Smooth muscle cell (in vitro differentiated cells): Measurements from ENCODE around the gene ARHGEF38. TPM values are rescaled to one million over a fixed set of nuclear protein-coding genes. Genes with fewer than 3 reads are reported as not detected.

Source experiments
- DNase-seq: peaks from one replicate; lab custom pipeline; 2025; ENCODE audit not compliant: unreplicated experiment; lab: John Stamatoyannopoulos, UW
- H2AFZ ChIP-seq: fragments of 200-600 bp; sonication (generic); 2 replicates; pipeline ENCODE4 v1.6.0; 2016; ENCODE audit warnings: antibody characterized with exemption, low read depth, mild to moderate bottlenecking
- H3F3A ChIP-seq: fragments of 200-600 bp; sonication (generic); 2 replicates; pipeline ENCODE4 v1.6.0; 2017; ENCODE audit warnings: antibody characterized with exemption, low read depth
- H3K27ac ChIP-seq: fragments of 200-600 bp; sonication (generic); 2 replicates; pipeline ENCODE4 v1.5.1; 2016; ENCODE audit warnings: low read depth, mild to moderate bottlenecking
- H3K27me3 ChIP-seq: fragments of 200-600 bp; sonication (generic); 2 replicates; pipeline ENCODE4 v1.6.1; 2016; ENCODE audit warnings: low read depth, mild to moderate bottlenecking
- H3K36me3 ChIP-seq: fragments of 200-600 bp; sonication (generic); 2 replicates; pipeline ENCODE4 v1.5.1; 2016; ENCODE audit warnings: low read depth
- H3K4me1 ChIP-seq: fragments of 200-600 bp; sonication (generic); 2 replicates; pipeline ENCODE4 v1.5.1; 2016; ENCODE audit warnings: low read depth
- H3K4me2 ChIP-seq: fragments of 200-600 bp; sonication (generic); 2 replicates; pipeline ENCODE4 v1.6.0; 2016; ENCODE audit warnings: mild to moderate bottlenecking
- H3K4me3 ChIP-seq: fragments of 200-600 bp; sonication (generic); 2 replicates; pipeline ENCODE4 v1.5.1; 2016; ENCODE audit warnings: mild to moderate bottlenecking
- H3K79me2 ChIP-seq: fragments of 200-600 bp; sonication (generic); 2 replicates; pipeline ENCODE4 v1.6.0; 2016; ENCODE audit warnings: low read depth, mild to moderate bottlenecking
- H3K9ac ChIP-seq: fragments of 200-600 bp; sonication (generic); 2 replicates; pipeline ENCODE4 v1.6.0; 2016; ENCODE audit warnings: low read depth
- H3K9me3 ChIP-seq: fragments of 200-600 bp; sonication (generic); replicated peaks from 2 replicates; pipeline ENCODE4 v1.5.1; 2016; ENCODE audit warnings: low read depth
- H4K20me1 ChIP-seq: fragments of 200-600 bp; sonication (generic); 2 replicates; pipeline ENCODE4 v1.6.0; 2016; ENCODE audit warnings: low read depth
- CTCF ChIP-seq: fragments of 200-600 bp; sonication (generic); IDR thresholded peaks from 2 replicates; pipeline ENCODE4 v1.5.1; 2017; ENCODE audit warnings: borderline replicate concordance, mild to moderate bottlenecking, antibody characterized with exemption; ENCODE audit not compliant: insufficient read depth, poor library complexity, severe bottlenecking
- WGBS: methylation state at CpG from one replicate; pipeline ENCODE4 v1.1.7; 2016; ENCODE audit warnings: low lambda C conversion rate; 5-methylcytosine and 5-hydroxymethylcytosine counted together
- polyA plus RNA-seq: library from polyadenylated mRNA; unstranded; fragments of >200 nt; fragmentation: Nextera tagmentation; extraction: Ambion mirVana; gene quantifications from 2 replicates; pipeline ENCODE4 v1.2.1, GENCODE V29; 2016
- total RNA-seq: library from RNA; depleted of rRNA; stranded (reverse); fragments of >200 nt; gene quantifications from 2 replicates; pipeline ENCODE4 v1.2.3, GENCODE V29; 2014

ARHGEF38 gene
- total RNA-seq = not detected in 2 replicates
- polyA plus RNA-seq = 0.24 and 0.25 TPM in 2 replicates

- WGBS = 38% methylated on average over 11 of the region's 11 CpGs
- H3K27me3 ChIP-seq = peaks cover 23% of the 10 kb centered on the region
- no peaks in the 10 kb centered on the region for H3F3A ChIP-seq
- H4K20me1 ChIP-seq = no peaks in the 10 kb centered on the region
- H3K4me2 ChIP-seq = no peak within 1 kb of the TSS
- no peaks in the 10 kb centered on the region for H3K79me2 ChIP-seq
- no peak within 1 kb of the TSS for H3K9ac ChIP-seq
- H3K36me3 ChIP-seq = no peaks in the 10 kb centered on the region
- no peak within 1 kb of the TSS for H2AFZ ChIP-seq
- peak within 1 kb of the TSS; percentile 24 for H3K4me3 ChIP-seq
- H3K9me3 ChIP-seq = no peaks in the 10 kb centered on the region
- no peak within 1 kb of the TSS for H3K27ac ChIP-seq
- no peak for TF ChIP-seq CTCF
- peaks cover 40% of the 10 kb centered on the region for H3K4me1 ChIP-seq
- DNase-seq = no peak
Measured at GRCh38 chr4:105551965-105552746, at the start of gene ARHGEF38. TSS of gene ARHGEF38 (plus strand) at chr4:105552620. CDS start at chr4:105552766, 146 bp downstream.

- Histone ChIP-seq H3K27ac (no peak overlapping the region), H3K9me3 (no peaks in the 10 kb centered on the region), H3F3A (no peaks in the 10 kb centered on the region), H3K9ac (no peak overlapping the region), H3K36me3 (no peaks in the 10 kb centered on the region), H3K79me2 (no peaks in the 10 kb centered on the region), H3K4me2 (no peak overlapping the region), H3K4me1 (no peaks in the 10 kb centered on the region), H3K4me3 (no peak overlapping the region), H4K20me1 (no peaks in the 10 kb centered on the region), H2AFZ (no peak overlapping the region), H3K27me3 (peaks cover 4% of the 10 kb centered on the region)
- WGBS = 87% methylated on average over 2 of the region's 2 CpGs
- TF ChIP-seq CTCF = no peak
- DNase-seq = no peak
Measured at GRCh38 chr4:105503484-105503883, 48.9 kb upstream of the ARHGEF38 start.

GRCh38 chr4:105504744-105505143, 47.7 kb upstream of the ARHGEF38 start:
- no peak overlapping the region for H3K4me3 ChIP-seq
- no peaks in the 10 kb centered on the region for H3K79me2 ChIP-seq
- no peak for DNase-seq
- H4K20me1 ChIP-seq = no peaks in the 10 kb centered on the region
- no peak overlapping the region for H3K27ac ChIP-seq
- H2AFZ ChIP-seq = no peak overlapping the region
- H3K4me1 ChIP-seq = no peaks in the 10 kb centered on the region
- H3K4me2 ChIP-seq = no peak overlapping the region
- no peaks in the 10 kb centered on the region for H3K9me3 ChIP-seq
- H3K9ac ChIP-seq = no peak overlapping the region
- H3F3A ChIP-seq = no peaks in the 10 kb centered on the region
- TF ChIP-seq CTCF = no peak
- H3K27me3 ChIP-seq = peaks cover 4% of the 10 kb centered on the region
- H3K36me3 ChIP-seq = no peaks in the 10 kb centered on the region
- 80% methylated on average over 2 of the region's 2 CpGs for WGBS

GRCh38 chr4:105509291-105509690, 43.1 kb upstream of the ARHGEF38 start:
- Histone ChIP-seq H2AFZ (no peak overlapping the region), H3K27me3 (no peaks in the 10 kb centered on the region), H4K20me1 (no peaks in the 10 kb centered on the region), H3K4me3 (no peak overlapping the region), H3K79me2 (no peaks in the 10 kb centered on the region), H3K4me2 (no peak overlapping the region), H3F3A (no peaks in the 10 kb centered on the region), H3K4me1 (no peaks in the 10 kb centered on the region), H3K36me3 (no peaks in the 10 kb centered on the region), H3K9me3 (no peaks in the 10 kb centered on the region), H3K9ac (no peak overlapping the region), H3K27ac (no peak overlapping the region)
- no peak for TF ChIP-seq CTCF
- 0% methylated on average over 1 of the region's 1 CpG for WGBS
- DNase-seq = no peak
